GM12892 (cell line): ENCODE measurements around the gene SLC13A2.
A peak's percentile ranks its signal among the peaks of the same experiment; 100 is the strongest.

Experiments used
- DNase-seq: peaks from one replicate; pipeline ENCODE4 v3.0.0; 2011; ENCODE audit not compliant: insufficient read length
- FAIRE-seq: peaks from 2 replicates; lab custom pipeline; 2011; peaks lifted over from hg19 to GRCh38; lab: Jason Lieb, UNC
- POLR2A ChIP-seq: IDR thresholded peaks from 2 replicates; pipeline ENCODE4 v1.6.1; 2011; ENCODE audit warnings: low read depth, low read length, control low read depth
- POLR2AphosphoS5 ChIP-seq: IDR thresholded peaks from 2 replicates; pipeline ENCODE4 v1.6.1; 2011; ENCODE audit warnings: low read depth, low read length, control low read depth
- TAF1 ChIP-seq: IDR thresholded peaks from 2 replicates; pipeline ENCODE4 v1.6.1; 2011; ENCODE audit warnings: low read depth, mild to moderate bottlenecking, control low read depth, low read length, borderline replicate concordance

The SLC13A2 gene

DNA sequence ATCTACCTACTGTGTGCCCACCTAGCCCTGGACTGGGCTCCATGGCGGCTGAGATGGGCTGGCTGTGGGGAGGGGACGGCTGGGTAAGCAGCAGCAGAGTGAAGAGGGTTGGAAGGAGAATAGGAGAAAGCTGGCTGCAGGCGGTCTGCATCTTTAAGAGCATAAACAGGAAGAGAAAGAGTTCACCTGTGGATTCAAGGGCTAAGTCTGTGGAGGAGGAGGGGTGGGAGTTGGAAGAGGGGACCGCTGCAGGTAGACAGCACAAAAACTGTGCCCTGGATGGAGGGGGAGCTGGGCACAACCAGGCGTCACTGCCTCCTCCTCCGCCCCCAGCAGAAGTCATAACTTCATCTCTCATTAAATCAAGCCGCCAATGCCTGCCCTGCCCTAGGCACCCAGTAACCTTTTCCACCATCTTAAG, 677 bp downstream of the SLC13A2 start:
- FAIRE-seq, result no peak
- TF ChIP-seq POLR2AphosphoS5, result no peak
- TF ChIP-seq TAF1, result no peak
- no peak for TF ChIP-seq POLR2A
- no peak for DNase-seq

DNA sequence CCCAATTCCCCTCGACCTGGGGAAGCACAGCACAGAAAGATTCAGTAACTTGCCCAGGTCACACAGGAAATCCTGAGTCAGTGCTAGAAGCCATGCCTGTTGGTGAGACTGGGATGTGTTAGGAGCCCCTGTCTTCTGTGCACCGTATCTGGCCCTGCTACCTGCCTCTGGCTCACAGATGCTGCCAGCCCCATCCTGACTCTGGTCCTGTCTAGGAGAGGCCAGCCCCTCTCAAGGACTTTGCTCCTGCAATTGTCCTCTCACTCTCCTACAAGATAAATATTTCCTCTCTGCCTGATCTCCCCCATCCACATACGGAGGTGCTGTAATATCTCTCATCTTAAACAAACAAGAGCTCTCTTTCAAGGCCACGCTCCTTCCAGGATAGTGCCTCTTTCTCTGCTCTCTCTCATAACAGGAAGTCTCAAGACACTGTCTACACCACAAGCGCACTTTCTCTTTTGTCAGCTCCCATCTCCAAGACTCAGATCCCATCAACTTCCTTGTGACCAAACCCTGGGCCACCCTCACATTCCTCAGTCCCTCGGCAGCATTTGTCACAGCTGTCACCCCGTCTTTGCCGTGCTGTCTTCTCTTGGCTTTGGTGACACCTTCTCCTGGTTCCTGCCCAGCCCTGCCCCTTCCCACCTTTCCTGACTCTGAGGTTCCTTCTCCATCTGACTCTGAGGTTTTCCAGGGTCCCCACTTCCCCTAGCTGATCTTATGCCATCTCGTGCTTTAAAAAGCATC, 1.9 kb downstream of the SLC13A2 start:
- DNase-seq (no peak), FAIRE-seq (no peak)
- TF ChIP-seq TAF1, result no peak
- no peak for TF ChIP-seq POLR2A
- no peak for TF ChIP-seq POLR2AphosphoS5

DNA sequence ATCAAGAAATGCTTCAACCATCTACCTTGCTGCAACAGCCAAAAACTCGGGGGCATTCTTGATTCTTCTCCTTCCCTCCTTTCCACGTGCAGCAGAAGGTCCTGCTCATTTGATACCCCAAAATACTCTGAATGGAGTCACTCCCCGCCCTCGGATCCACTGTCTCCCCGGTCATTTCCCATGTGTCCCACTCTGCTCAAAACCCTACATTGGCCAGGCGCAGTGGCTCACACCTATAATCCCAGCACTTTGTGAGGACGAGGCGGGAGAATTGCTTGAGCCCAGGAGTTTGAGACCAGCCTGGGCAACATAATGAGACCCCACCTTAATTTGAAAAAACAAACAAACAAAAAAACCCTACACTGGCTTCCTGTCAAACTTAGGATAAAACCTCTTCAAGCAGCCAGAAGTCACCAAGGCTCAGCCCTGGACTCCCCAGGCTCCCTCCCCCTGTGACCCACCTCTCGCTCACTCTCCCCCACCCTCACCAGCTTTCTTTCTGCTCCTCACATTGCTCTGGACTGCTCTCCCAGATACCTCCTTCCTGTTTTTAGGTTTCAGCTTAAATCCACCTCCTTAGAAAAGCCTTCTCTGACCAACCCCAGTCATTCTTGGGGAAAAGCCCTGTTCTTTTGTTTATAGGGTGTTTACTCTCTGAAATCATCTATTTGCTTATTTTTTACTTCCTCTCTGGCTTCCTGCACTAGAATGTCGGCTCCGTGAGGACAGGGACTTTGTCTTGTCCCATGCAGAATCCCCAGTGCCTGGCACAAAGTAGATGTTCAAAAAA, 2.8 kb downstream of the SLC13A2 start:
- TF ChIP-seq POLR2AphosphoS5, result no peak
- no peak for TF ChIP-seq POLR2A
- no peak for TF ChIP-seq TAF1
- DNase-seq (no peak), FAIRE-seq (no peak)

DNA sequence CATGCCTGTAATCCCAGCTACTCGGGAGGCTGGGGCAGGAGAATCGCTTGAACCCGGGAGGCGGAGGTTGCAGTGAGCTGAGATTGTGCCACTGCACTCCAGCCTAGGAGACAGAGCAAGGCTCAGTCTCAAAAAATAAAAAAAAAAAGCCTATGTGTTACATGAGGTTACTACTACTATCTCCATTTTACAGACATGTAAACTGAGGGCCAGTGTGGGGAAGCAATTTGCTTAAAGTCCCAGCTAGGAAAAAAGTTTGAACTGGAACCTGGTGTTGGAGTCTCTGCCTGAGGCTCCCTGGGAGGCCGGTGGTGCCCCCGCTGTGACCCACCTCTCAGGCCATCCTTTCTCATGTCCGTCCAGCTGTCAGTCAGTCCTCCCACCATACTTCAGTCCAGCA, 4.5 kb downstream of the SLC13A2 start:
- FAIRE-seq (no peak), DNase-seq (no peak)
- TF ChIP-seq TAF1 (no peak), POLR2AphosphoS5 (no peak), POLR2A (no peak)

DNA sequence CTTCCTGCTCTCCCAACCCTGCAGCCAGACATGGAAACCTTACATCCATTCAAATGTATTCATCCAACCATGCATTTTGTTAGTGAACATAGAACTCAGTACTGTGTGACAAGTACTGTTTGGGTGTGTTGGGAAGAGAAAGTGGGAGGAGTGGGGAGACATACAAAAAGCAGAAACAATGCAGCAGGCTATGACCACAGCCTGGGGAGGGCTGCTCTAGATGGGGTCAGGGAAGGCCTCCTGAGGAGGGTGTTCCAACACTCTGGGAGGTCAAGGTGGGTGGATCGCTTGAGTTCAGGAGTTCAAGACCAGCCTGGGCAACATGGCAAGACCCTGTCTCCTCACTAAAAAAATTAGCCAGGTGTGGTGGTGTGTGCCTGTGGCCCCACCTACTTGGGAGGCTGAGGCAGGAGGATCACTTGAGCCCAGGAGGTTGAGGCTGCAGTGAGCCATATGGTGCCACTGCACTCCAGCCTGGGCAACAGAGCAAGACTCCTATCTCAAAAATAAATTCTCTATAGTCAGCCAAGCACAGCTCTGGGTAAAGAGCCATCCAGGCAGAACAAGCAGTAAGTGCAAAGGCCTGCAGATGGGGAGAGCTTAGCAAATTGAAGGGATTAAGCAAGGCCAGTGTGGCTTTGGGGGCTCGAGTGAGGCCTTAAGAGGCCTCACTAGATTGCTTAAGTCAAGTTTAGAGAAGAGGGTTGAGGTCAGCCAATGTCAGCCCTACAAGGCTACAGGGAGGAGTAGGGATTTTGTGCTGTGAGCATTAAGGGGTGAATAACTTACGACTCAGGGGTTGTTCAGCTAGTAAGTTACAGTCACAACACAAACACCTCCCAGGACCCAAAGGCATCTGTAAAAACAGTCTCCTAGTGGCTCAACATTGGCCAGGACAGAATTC, 5.5 kb downstream of the SLC13A2 start:
- no peak for TF ChIP-seq POLR2AphosphoS5
- no peak for TF ChIP-seq TAF1
- TF ChIP-seq POLR2A, result no peak
- DNase-seq (no peak), FAIRE-seq (peak; percentile 60)

DNA sequence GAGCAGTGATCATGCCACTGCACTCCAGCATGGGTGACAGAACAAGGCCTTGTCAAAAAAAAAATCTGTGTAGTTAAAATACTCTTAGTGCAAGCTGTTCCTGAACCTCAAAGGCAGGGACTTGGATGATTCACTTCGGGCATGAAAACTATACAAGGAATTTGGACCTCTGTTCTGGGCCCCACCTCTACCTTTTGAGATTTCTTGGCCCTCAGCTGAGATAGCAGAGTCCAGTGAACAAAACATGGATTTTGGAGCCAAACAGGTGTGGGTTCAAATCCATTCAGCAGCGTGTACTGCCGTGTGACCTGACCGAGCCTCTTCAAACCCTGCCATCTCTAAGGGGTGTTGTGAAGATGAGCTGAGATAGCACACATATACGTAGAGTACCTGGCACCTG, 6.8 kb downstream of the SLC13A2 start:
- FAIRE-seq, result no peak
- DNase-seq, result no peak
- no peak for TF ChIP-seq POLR2AphosphoS5
- no peak for TF ChIP-seq TAF1
- TF ChIP-seq POLR2A, result no peak

DNA sequence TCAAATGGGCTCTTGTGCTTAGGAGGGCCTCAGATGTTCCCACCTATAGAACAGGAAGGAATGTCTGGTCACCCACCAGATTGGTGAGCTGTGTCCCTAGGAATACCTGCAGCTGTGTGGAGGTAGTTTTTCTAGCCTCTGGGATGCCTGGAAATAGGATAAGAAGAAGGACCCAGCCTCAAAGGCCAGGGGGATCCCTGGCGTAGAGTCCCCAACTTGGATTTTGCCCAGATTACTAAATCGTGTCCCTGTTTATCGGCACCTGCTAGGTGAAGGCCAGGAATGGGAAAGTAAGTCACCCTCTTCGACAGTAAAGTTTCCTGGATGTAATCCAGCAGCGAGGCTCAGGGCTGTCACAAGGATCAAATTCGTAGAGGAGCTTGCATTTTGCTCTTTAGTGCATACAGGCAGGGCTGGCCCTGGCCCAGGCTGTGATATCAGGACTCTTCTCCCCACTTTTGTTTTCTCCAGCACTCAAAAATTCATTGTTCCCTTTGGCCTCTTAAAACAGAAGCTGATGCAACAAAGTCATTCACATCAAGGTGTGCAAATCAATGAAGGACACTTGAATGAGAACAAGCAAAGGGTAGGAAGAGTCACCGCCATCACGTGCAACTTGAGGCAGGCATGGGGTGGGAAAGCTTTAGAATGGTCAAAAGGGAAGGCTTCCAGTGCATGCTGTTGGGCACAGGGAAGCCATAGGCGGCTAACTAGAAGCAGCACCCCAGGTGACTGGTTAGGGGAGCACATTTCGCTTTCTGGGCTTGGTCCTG, 7.5 kb downstream of the SLC13A2 start:
- no peak for FAIRE-seq
- TF ChIP-seq POLR2A, result no peak
- no peak for TF ChIP-seq POLR2AphosphoS5
- no peak for TF ChIP-seq TAF1
- no peak for DNase-seq

DNA sequence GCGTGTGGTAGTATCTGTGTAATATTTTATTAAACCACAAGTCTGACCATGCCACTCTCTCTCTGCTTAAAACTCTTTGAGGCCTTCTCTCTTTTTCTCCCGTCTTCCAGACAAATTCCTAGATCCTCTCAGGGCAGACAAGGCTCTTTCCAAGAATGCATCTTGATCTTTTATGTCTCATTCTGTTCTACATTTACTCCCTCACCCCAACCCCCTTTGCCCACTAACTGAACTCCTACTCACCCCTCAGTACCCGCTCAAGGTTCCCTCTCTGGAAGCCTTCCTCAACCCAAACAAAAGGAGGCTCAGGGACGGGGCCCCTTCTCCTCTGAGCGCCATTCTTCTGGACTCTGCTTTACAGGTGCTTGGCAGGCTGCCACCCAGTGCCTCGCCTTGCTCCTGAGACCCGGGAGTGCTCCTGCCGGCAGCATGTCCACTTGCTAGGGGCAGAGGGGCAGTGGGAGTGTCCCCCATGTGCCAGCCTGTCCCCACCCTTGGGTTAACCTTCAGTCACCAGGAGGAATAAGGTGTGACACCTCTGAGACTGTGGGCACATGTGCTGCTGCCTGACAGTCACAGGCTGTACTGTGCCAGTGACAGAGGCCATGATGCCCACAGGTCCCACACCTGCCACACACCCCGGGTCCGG, 9.2 kb downstream of the SLC13A2 start:
- no peak for TF ChIP-seq POLR2A
- TF ChIP-seq POLR2AphosphoS5, result no peak
- no peak for TF ChIP-seq TAF1
- FAIRE-seq (no peak), DNase-seq (no peak)

DNA sequence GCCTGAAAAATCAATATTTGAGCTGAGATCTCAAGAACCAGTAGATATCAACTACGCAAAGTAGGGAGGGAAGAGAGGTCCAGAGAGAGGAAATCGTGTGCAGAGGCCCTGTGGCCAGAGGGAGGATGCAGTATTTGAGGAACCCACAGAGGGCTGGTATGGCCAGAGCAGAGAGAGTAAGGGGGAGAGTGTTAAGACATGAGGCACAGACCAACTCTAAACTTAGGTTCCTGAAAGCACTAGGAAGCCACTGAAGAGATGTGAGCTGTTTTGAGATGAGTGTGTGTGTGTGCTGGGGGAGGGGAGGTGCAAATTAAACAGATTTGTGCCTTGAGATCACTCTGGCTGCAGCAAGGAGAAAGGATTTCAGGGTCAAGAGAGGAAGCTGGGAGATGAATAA, 10.9 kb downstream of the SLC13A2 start:
- peak; percentile 66 for DNase-seq
- TF ChIP-seq POLR2A (peak; percentile 54), TAF1 (no peak), POLR2AphosphoS5 (0 out of 2 replicates have a peak, but pooled peaks have one; percentile 18)
- FAIRE-seq, result peak; percentile 91

DNA sequence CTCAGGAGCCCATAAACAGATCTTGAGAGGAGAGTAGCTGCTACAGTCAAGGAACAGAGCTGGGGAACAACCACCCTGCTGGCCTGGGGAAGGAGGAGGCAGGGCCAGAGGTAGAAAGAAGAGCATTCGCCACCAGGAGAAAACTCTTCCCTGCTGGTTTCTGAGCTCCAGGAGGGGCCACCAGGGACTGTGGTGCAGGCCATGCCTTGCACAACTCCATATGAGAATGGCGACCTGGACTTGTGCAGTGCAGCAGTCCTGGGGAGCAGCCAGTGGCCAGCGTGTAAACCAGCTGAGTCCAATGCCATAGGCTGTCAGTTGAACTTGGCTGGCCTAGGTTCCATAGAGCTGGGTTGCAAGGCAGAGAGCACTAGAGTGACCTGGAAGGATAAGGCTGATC, 11.6 kb downstream of the SLC13A2 start:
- TF ChIP-seq POLR2A, result no peak
- no peak for TF ChIP-seq POLR2AphosphoS5
- TF ChIP-seq TAF1, result no peak
- FAIRE-seq, result peak; percentile 78
- DNase-seq, result no peak
